ENCODE results near the gene SLC4A1. TPM values are rescaled to one million over a fixed set of nuclear protein-coding genes. Genes with fewer than 3 reads are reported as not detected.

Gene SLC4A1
- total and polyA plus RNA-seq, 2 of the 13 experiments (the other 11 are each of a cell fraction or from before 2014, with no cell fraction given), result not detected

DNA sequence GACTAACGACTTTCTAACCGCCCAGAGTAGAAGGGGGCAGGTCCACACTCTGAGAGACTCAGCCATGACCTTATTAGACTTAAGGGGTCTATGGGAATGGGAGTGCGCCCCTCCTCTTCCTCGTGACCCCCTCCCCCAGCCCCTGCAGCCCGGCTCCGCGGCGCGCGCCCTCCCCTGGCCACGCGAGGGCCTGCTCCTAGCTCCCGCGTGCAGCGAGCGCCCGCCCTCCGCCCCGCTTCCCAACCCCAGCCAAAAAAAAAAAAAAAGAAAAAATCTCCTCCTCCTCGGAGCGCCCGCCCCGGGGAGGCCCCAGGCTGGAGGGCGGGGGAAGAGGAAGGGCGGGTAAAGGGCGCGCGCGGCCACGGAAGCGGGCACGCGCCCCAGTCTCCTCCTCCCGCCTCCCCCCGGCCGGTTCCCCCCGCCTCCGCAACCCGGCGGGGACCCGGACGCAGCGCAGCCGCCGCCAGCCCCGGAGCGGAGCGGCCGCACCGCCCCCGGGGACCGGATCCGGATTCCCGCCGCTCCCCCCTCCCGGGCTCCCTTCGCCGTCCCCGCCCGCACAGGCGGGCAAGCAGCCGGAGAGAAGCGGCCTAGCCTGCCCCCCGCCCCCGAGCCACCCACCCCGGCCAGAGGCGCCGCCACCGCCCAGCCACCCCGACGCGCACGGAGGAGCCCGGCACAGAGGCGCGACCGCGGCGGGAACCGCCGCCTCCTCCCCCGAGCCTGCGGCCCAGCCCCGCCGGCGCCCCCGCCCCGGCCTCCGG, 49.4 kb downstream of the SLC4A1 start (continued):
- TF ChIP-seq MIXL1 (CRISPR knock-in tag; IDR thresholded peaks at IDR 0.05) (0 out of 2 replicates have a peak, but pooled peaks have one; percentile 34), HNRNPK (IDR thresholded peaks at IDR 0.05; ENCODE audit: low read depth, low read length, poor library complexity, severe bottlenecking) (peak; percentile 89), BRCA1 (CRISPR knock-in tag; IDR thresholded peaks at IDR 0.05) (no peak), ZFP62 (CRISPR knock-in tag; IDR thresholded peaks at IDR 0.05) (no peak), SIN3B (IDR thresholded peaks at IDR 0.05; ENCODE audit: low read length) (no peak), MAFG (CRISPR knock-in tag; IDR thresholded peaks at IDR 0.05) (no peak), SP2 (CRISPR knock-in tag; IDR thresholded peaks at IDR 0.05) (no peak), ZNF367 (CRISPR knock-in tag; IDR thresholded peaks at IDR 0.05; ENCODE audit: borderline replicate concordance) (no peak), ELF1 (CRISPR knock-in tag; IDR thresholded peaks at IDR 0.05) (0 out of 2 replicates have a peak, but pooled peaks have one; percentile 30), SP5 (CRISPR knock-in tag; IDR thresholded peaks at IDR 0.05; ENCODE audit: borderline replicate concordance, low read depth) (peak; percentile 79), CCDC6 (CRISPR knock-in tag; IDR thresholded peaks at IDR 0.05) (0 out of 2 replicates have a peak, but pooled peaks have one; percentile 12), MAZ (IDR thresholded peaks at IDR 0.05; ENCODE audit: borderline replicate concordance, low read depth, low read length) (peak; percentile 98), MAZ (CRISPR knock-in tag; IDR thresholded peaks at IDR 0.05; ENCODE audit: low read depth) (peak; percentile 68), ZNF510 (CRISPR knock-in tag; IDR thresholded peaks at IDR 0.05; ENCODE audit: low read depth) (no peak), ZNF556 (CRISPR knock-in tag; IDR thresholded peaks at IDR 0.05; ENCODE audit: borderline replicate concordance) (0 out of 2 replicates have a peak, but pooled peaks have one; percentile 61), ZNF543 (CRISPR knock-in tag; IDR thresholded peaks at IDR 0.05) (0 out of 2 replicates have a peak, but pooled peaks have one; percentile 10), POLR2A (IDR thresholded peaks at IDR 0.05; ENCODE audit: insufficient read depth in 1 of 2, low read depth in 2 of 2, low read length in 2 of 2) (peak; percentile 7 to 59; a peak in 3 of 4 replicates), RBM39 (IDR thresholded peaks at IDR 0.05; ENCODE audit: low read depth, low read length, poor library complexity, severe bottlenecking) (peak; percentile 84), ZNF468 (CRISPR knock-in tag; IDR thresholded peaks at IDR 0.05) (no peak)
- TF ChIP-seq, protein P1, sequence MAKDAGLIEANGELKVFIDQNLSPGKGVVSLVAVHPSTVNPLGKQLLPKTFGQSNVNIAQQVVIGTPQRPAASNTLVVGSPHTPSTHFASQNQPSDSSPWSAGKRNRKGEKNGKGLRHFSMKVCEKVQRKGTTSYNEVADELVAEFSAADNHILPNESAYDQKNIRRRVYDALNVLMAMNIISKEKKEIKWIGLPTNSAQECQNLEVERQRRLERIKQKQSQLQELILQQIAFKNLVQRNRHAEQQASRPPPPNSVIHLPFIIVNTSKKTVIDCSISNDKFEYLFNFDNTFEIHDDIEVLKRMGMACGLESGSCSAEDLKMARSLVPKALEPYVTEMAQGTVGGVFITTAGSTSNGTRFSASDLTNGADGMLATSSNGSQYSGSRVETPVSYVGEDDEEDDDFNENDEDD (CRISPR knock-in tag; IDR thresholded peaks at IDR 0.05; ENCODE audit: borderline replicate concordance), result peak; percentile 34; the same call in 1 of the 2 replicates
- TF ChIP-seq, protein P2, sequence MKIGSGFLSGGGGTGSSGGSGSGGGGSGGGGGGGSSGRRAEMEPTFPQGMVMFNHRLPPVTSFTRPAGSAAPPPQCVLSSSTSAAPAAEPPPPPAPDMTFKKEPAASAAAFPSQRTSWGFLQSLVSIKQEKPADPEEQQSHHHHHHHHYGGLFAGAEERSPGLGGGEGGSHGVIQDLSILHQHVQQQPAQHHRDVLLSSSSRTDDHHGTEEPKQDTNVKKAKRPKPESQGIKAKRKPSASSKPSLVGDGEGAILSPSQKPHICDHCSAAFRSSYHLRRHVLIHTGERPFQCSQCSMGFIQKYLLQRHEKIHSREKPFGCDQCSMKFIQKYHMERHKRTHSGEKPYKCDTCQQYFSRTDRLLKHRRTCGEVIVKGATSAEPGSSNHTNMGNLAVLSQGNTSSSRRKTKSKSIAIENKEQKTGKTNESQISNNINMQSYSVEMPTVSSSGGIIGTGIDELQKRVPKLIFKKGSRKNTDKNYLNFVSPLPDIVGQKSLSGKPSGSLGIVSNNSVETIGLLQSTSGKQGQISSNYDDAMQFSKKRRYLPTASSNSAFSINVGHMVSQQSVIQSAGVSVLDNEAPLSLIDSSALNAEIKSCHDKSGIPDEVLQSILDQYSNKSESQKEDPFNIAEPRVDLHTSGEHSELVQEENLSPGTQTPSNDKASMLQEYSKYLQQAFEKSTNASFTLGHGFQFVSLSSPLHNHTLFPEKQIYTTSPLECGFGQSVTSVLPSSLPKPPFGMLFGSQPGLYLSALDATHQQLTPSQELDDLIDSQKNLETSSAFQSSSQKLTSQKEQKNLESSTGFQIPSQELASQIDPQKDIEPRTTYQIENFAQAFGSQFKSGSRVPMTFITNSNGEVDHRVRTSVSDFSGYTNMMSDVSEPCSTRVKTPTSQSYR (CRISPR knock-in tag; IDR thresholded peaks at IDR 0.05; ENCODE audit: borderline replicate concordance), result peak; percentile 82; the same call in 1 of the 2 replicates
- TF ChIP-seq, protein P3, sequence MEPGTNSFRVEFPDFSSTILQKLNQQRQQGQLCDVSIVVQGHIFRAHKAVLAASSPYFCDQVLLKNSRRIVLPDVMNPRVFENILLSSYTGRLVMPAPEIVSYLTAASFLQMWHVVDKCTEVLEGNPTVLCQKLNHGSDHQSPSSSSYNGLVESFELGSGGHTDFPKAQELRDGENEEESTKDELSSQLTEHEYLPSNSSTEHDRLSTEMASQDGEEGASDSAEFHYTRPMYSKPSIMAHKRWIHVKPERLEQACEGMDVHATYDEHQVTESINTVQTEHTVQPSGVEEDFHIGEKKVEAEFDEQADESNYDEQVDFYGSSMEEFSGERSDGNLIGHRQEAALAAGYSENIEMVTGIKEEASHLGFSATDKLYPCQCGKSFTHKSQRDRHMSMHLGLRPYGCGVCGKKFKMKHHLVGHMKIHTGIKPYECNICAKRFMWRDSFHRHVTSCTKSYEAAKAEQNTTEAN (CRISPR knock-in tag; conservative IDR thresholded peaks at IDR 0.05), result 0 out of 2 replicates have a peak, but pooled peaks have one; percentile 24
- TF ChIP-seq, protein P4, sequence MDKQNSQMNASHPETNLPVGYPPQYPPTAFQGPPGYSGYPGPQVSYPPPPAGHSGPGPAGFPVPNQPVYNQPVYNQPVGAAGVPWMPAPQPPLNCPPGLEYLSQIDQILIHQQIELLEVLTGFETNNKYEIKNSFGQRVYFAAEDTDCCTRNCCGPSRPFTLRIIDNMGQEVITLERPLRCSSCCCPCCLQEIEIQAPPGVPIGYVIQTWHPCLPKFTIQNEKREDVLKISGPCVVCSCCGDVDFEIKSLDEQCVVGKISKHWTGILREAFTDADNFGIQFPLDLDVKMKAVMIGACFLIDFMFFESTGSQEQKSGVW (CRISPR knock-in tag; IDR thresholded peaks at IDR 0.05; ENCODE audit: borderline replicate concordance), result no peak
